Liver (tissue), 3 donors: ENCODE results near the gene NLGN4X.

Source experiments
- EGR1 ChIP-seq, 2 donors: IDR thresholded peaks; 2 replicates each; pipeline ENCODE4 v1.6.1; 2016 to 2018; ENCODE audit warnings: antibody characterized with exemption in 2 of 2, low read depth in 2 of 2
- GABPA ChIP-seq, 2 donors: IDR thresholded peaks in 1 of 2; conservative IDR thresholded peaks in 1 of 2; 2 replicates each; pipeline ENCODE4 v1.6.1; 2016; ENCODE audit warnings: antibody characterized with exemption in 2 of 2, mild to moderate bottlenecking in 1 of 2, moderate library complexity in 1 of 2
- JUND ChIP-seq, 2 donors: IDR thresholded peaks; 2 replicates each; pipeline ENCODE4 v1.6.1; 2016; ENCODE audit warnings: antibody characterized with exemption in 2 of 2
- RAD21 ChIP-seq, 2 donors: IDR thresholded peaks; 2 replicates each; pipeline ENCODE4 v1.6.1; 2016; ENCODE audit warnings: antibody characterized with exemption in 2 of 2, mild to moderate bottlenecking in 2 of 2
- RXRA ChIP-seq, 2 donors: IDR thresholded peaks; 2 replicates each; pipeline ENCODE4 v1.6.1; 2017 to 2018; ENCODE audit warnings: antibody characterized with exemption in 2 of 2, mild to moderate bottlenecking in 1 of 2
- ZBTB33 ChIP-seq: IDR thresholded peaks from 2 replicates; pipeline ENCODE4 v1.6.1; 2016; ENCODE audit warnings: antibody characterized with exemption
- TF ChIP-seq, protein P1 (sequence below): fragments of 150-350 bp; IDR thresholded peaks from 2 replicates; pipeline ENCODE4 v1.5.1; 2017; ENCODE audit warnings: improper control_type of control experiment, low read depth, low read length; ENCODE audit not compliant: missing input control
- donor health status: healthy.
- donor health status: healthy.

- TF ChIP-seq, protein P1, sequence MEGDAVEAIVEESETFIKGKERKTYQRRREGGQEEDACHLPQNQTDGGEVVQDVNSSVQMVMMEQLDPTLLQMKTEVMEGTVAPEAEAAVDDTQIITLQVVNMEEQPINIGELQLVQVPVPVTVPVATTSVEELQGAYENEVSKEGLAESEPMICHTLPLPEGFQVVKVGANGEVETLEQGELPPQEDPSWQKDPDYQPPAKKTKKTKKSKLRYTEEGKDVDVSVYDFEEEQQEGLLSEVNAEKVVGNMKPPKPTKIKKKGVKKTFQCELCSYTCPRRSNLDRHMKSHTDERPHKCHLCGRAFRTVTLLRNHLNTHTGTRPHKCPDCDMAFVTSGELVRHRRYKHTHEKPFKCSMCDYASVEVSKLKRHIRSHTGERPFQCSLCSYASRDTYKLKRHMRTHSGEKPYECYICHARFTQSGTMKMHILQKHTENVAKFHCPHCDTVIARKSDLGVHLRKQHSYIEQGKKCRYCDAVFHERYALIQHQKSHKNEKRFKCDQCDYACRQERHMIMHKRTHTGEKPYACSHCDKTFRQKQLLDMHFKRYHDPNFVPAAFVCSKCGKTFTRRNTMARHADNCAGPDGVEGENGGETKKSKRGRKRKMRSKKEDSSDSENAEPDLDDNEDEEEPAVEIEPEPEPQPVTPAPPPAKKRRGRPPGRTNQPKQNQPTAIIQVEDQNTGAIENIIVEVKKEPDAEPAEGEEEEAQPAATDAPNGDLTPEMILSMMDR: no peak
- no peak for TF ChIP-seq RXRA (IDR thresholded peaks at IDR 0.05)
- no peak for TF ChIP-seq EGR1 (IDR thresholded peaks at IDR 0.05; ENCODE audit: low read depth in 2 of 2)
- TF ChIP-seq GABPA (IDR thresholded peaks at IDR 0.05 in 1 of 2, conservative IDR thresholded peaks at IDR 0.05 in 1 of 2): no peak
- TF ChIP-seq JUND (IDR thresholded peaks at IDR 0.05): no peak
- no peak for TF ChIP-seq RAD21 (IDR thresholded peaks at IDR 0.05)
- TF ChIP-seq ZBTB33: no peak
Measured at GRCh38 chrX:6257025-6257424, 28.4 kb upstream of the NLGN4X start.
